GM23248 (cell line): Measurements from ENCODE around the gene USP6NL. TPM values are rescaled to one million over a fixed set of nuclear protein-coding genes. Genes with fewer than 3 reads are reported as not detected.

Source experiments
- DNase-seq: peaks from one replicate; pipeline ENCODE4 v3.0.0-alpha.2; 2015
- H2AFZ ChIP-seq: fragments of 200-600 bp; sonication (generic); 2 replicates; pipeline ENCODE4 v1.6.1; 2016; ENCODE audit warnings: antibody characterized with exemption
- H3F3A ChIP-seq: fragments of 200-600 bp; sonication (generic); 2 replicates; pipeline ENCODE4 v1.6.1; 2016; ENCODE audit warnings: mild to moderate bottlenecking, antibody characterized with exemption, mixed run types; ENCODE audit not compliant: insufficient read depth
- H3K27ac ChIP-seq: fragments of 200-600 bp; sonication (generic); 2 replicates; pipeline ENCODE4 v1.5.1; 2016; ENCODE audit warnings: mild to moderate bottlenecking
- H3K27me3 ChIP-seq: fragments of 200-600 bp; sonication (generic); replicated peaks from 2 replicates; pipeline ENCODE4 v1.6.1; 2016; ENCODE audit warnings: mild to moderate bottlenecking; ENCODE audit not compliant: insufficient read depth
- H3K36me3 ChIP-seq: fragments of 200-600 bp; sonication (generic); 2 replicates; pipeline ENCODE4 v1.6.1; 2016; ENCODE audit warnings: low read depth, mild to moderate bottlenecking
- H3K4me1 ChIP-seq: fragments of 200-600 bp; sonication (generic); 2 replicates; pipeline ENCODE4 v1.6.1; 2016; ENCODE audit warnings: mild to moderate bottlenecking; ENCODE audit not compliant: insufficient read depth
- H3K4me2 ChIP-seq: fragments of 200-600 bp; sonication (generic); one replicate; pipeline ENCODE4 v1.6.1; 2016; ENCODE audit warnings: mild to moderate bottlenecking; ENCODE audit not compliant: unreplicated experiment
- H3K4me3 ChIP-seq: fragments of 200-600 bp; sonication (generic); 2 replicates; pipeline ENCODE4 v1.5.1; 2016; ENCODE audit warnings: mild to moderate bottlenecking
- H3K79me2 ChIP-seq: fragments of 200-600 bp; sonication (generic); 2 replicates; pipeline ENCODE4 v1.6.1; 2016; ENCODE audit warnings: mild to moderate bottlenecking; ENCODE audit not compliant: insufficient read depth
- H3K9ac ChIP-seq: fragments of 200-600 bp; sonication (generic); 2 replicates; pipeline ENCODE4 v1.6.1; 2016; ENCODE audit warnings: mild to moderate bottlenecking
- H3K9me2 ChIP-seq: fragments of 200-600 bp; sonication (generic); 2 replicates; pipeline ENCODE4 v1.6.1; 2016; ENCODE audit warnings: mixed run types, mild to moderate bottlenecking, moderate library complexity; ENCODE audit not compliant: insufficient read depth
- H3K9me3 ChIP-seq: fragments of 200-600 bp; sonication (generic); one replicate; pipeline ENCODE4 v1.6.1; 2017; ENCODE audit warnings: low read depth
- H4K20me1 ChIP-seq: fragments of 200-600 bp; sonication (generic); 2 replicates; pipeline ENCODE4 v1.6.0; 2016; ENCODE audit not compliant: insufficient read depth
- EZH2 ChIP-seq: fragments of 200-600 bp; sonication (generic); IDR thresholded peaks from 2 replicates; pipeline ENCODE4 v1.6.1; 2018; ENCODE audit warnings: antibody characterized with exemption, mild to moderate bottlenecking; ENCODE audit not compliant: insufficient read depth, poor library complexity, severe bottlenecking
- EZH2phosphoT487 ChIP-seq: fragments of 200-600 bp; sonication (generic); IDR thresholded peaks from 2 replicates; pipeline ENCODE4 v1.6.1; 2018; ENCODE audit warnings: antibody characterized with exemption, moderate library complexity, mild to moderate bottlenecking, low read depth; ENCODE audit not compliant: insufficient read depth
- WGBS, 2 experiments: methylation state at CpG; one replicate each; pipeline ENCODE4 v1.1.6; 2015 to 2017; ENCODE audit warnings: low lambda C conversion rate in 2 of 2, low coverage in 1 of 2; ENCODE audit errors: missing lambda C conversion rate in 2 of 2; 5-methylcytosine and 5-hydroxymethylcytosine counted together
- in situ Hi-C: fragments of 300-500 bp; cut with MboI; formaldehyde crosslinking; loops from 2 replicates; pipeline ENCODE4 v1.15.0; 2020
- polyA plus RNA-seq: library from polyadenylated mRNA; unstranded; fragments of >200 nt; fragmentation: Nextera tagmentation; extraction: Ambion mirVana; gene quantifications from 2 replicates; pipeline ENCODE4 v1.2.1, GENCODE V29; 2016
- total RNA-seq: library from RNA; depleted of rRNA; stranded (reverse); fragments of >200 nt; shearing (Covaris generic); gene quantifications from 2 replicates; pipeline ENCODE4 v1.2.3, GENCODE V29; 2014

The USP6NL gene
- total and polyA plus RNA-seq, 2 experiments from 2014 or later: 4.4 to 9.2 TPM

DNA sequence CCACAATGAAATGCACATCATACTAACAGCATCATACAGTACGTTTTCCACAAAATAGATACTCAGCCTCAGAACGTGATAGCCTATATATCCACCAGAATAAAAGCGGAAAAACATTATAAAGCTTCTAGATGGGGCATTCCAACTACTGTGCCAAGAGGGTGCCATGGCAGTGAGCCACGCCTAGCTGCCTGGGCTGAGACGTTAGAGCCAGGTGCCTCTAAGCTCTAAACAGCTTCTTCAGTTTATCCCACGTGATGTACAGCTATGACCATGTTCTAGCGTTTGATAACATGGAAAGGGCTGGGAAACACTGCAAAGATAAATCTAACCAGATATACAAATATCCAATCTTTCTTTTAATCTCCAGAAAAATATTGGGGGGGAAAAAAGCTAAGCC, 17.8 kb downstream of the USP6NL start:
- peaks cover 6% of the 10 kb centered on the region; the same call in 1 of the 2 replicates for H3K4me1 ChIP-seq
- DNase-seq: no peak
- no peaks in the 10 kb centered on the region for H3K27me3 ChIP-seq
- H3K9me3 ChIP-seq: no peaks in the 10 kb centered on the region
- in situ Hi-C loops: no loop called here
- H3K36me3 ChIP-seq: no peaks in the 10 kb centered on the region
- H3K9ac ChIP-seq: no peak overlapping the region
- H3K4me2 ChIP-seq: no peak overlapping the region
- 94% methylated on average over 7 of the region's 7 CpGs for WGBS, 2 experiments
- TF ChIP-seq EZH2phosphoT487 (no peak), EZH2 (no peak)
- no peaks in the 10 kb centered on the region for H4K20me1 ChIP-seq
- H3K4me3 ChIP-seq: no peak overlapping the region
- no peak overlapping the region for H2AFZ ChIP-seq
- H3K79me2 ChIP-seq: peaks cover 27% of the 10 kb centered on the region; the same call in 1 of the 2 replicates
- no peaks in the 10 kb centered on the region for H3F3A ChIP-seq
- H3K9me2 ChIP-seq: no peaks in the 10 kb centered on the region
- no peak overlapping the region for H3K27ac ChIP-seq

- Histone ChIP-seq H4K20me1 (no peaks in the 10 kb centered on the region), H3K9me3 (no peaks in the 10 kb centered on the region), H3K27ac (no peak overlapping the region), H3K36me3 (no peaks in the 10 kb centered on the region), H3K9ac (no peak overlapping the region), H3K4me1 (peaks cover 8% of the 10 kb centered on the region; the same call in 1 of the 2 replicates), H3K9me2 (no peaks in the 10 kb centered on the region), H2AFZ (no peak overlapping the region), H3K79me2 (peaks cover 25% of the 10 kb centered on the region; the same call in 1 of the 2 replicates), H3K4me3 (no peak overlapping the region), H3F3A (no peaks in the 10 kb centered on the region), H3K4me2 (no peak overlapping the region), H3K27me3 (no peaks in the 10 kb centered on the region)
- in situ Hi-C loops: no loop called here
- WGBS, 2 experiments: 94 to 97% methylated on average over 4 of the region's 4 CpGs
- DNase-seq: no peak
- TF ChIP-seq EZH2: no peak
- no peak for TF ChIP-seq EZH2phosphoT487
Observed at GRCh38 chr10:11589738-11590137, 21.7 kb downstream of the USP6NL start.

DNA sequence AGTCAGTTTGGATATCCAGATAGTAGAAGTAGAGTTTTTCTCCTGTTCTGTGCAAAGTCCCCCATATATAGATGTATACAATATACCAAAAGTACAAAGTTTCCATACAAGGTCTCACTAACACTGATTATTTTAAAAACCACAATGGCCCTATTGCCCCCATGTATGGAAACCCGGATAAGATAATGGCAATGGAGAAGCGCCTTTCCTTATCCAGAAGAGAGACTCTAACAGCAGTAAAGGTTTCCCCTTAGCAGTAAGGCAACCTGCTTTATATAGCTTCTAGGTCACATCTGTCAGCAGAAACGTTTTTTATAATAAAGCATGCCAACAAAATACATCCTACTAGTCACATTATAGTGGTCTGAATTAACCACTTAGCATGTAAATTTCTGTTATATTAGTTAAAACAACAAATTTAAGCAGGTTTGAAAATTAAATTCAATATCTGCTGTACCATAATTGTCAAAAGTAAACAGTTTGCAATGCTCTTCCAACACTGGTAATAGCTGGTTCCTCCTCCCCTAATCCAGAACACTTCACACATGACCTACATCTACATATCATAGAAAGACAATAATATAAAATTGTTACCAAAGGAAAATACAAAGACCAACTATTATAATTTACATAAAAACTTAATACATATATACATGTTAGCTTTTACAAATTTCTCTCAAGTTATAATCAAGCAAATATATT, 22.4 kb downstream of the USP6NL start:
- DNase-seq: no peak
- Histone ChIP-seq H3K4me1 (peaks cover 8% of the 10 kb centered on the region; the same call in 1 of the 2 replicates), H3K79me2 (peaks cover 32% of the 10 kb centered on the region; the same call in 1 of the 2 replicates), H3K27ac (no peak overlapping the region), H2AFZ (no peak overlapping the region), H3K4me2 (no peak overlapping the region), H4K20me1 (no peaks in the 10 kb centered on the region), H3K27me3 (no peaks in the 10 kb centered on the region), H3K36me3 (no peaks in the 10 kb centered on the region), H3F3A (no peaks in the 10 kb centered on the region), H3K9me3 (no peaks in the 10 kb centered on the region), H3K4me3 (no peak overlapping the region), H3K9ac (no peak overlapping the region), H3K9me2 (no peaks in the 10 kb centered on the region)
- TF ChIP-seq EZH2 (no peak), EZH2phosphoT487 (no peak)
- 72 to 79% methylated on average over 3 of the region's 3 CpGs for WGBS, 2 experiments
- in situ Hi-C loops: no loop called here

- TF ChIP-seq EZH2 (no peak), EZH2phosphoT487 (no peak)
- H3K4me1 ChIP-seq: peaks cover 8% of the 10 kb centered on the region; the same call in 1 of the 2 replicates
- peaks cover 36% of the 10 kb centered on the region for H3K79me2 ChIP-seq
- H3K27me3 ChIP-seq: no peaks in the 10 kb centered on the region
- H3K9me3 ChIP-seq: no peaks in the 10 kb centered on the region
- no peak overlapping the region for H3K4me3 ChIP-seq
- H3K27ac ChIP-seq: no peak overlapping the region
- H4K20me1 ChIP-seq: no peaks in the 10 kb centered on the region
- no peaks in the 10 kb centered on the region for H3K9me2 ChIP-seq
- no peak overlapping the region for H2AFZ ChIP-seq
- in situ Hi-C loops: no loop called here
- H3K4me2 ChIP-seq: no peak overlapping the region
- DNase-seq: no peak
- no peak overlapping the region for H3K9ac ChIP-seq
- 78 to 80% methylated on average over 4 of the region's 4 CpGs for WGBS, 2 experiments
- H3F3A ChIP-seq: no peaks in the 10 kb centered on the region
- no peaks in the 10 kb centered on the region for H3K36me3 ChIP-seq
Observed at GRCh38 chr10:11587722-11588259, 23.7 kb downstream of the USP6NL start.
